Measurements from ENCODE around the gene NKAIN4.
A peak's percentile ranks its signal among the peaks of the same experiment; 100 is the strongest.

Gene NKAIN4

DNA sequence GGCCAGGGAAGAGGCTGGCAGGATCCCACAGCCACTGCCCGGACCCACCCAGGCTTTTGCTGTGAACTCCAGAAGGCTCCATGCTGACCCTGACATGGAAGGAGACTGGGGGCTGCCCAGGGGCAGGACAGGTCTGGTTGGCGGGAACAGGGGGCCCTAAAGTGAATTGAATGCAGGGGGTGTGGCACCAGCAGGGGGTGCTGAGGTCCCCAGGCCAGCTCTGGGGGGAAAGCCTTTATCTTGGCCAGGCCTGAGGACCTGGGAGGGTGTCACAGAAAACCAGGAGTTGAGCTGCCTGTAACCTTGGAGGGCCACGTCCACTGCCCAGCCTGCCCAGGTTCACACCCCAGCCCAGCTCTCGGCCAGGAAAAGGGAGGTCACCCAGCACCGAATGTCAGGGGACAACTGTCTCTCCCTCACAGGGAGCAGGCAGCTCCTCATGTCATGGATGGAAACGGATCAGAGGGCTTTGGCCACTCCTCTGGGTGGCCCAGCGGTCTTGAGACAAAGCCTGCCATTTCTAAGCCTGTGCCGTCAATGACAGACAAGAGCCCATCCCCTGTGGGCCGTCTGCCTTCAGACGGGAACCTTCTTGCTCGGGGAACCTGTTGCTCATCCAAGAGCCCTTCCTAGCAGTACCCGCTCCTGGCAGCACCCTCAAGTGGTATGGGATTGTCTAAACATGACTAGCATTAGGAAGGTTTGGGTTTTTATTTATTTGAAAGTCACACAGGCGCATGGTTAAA, 35.4 kb downstream of the NKAIN4 start:
- CTCF ChIA-PET = no interaction called here
- DNase-seq (ENCODE audit: extremely low spot score) = no peak
- POLR2A ChIA-PET = no interaction called here
- no peak for TF ChIP-seq FOXA1 (IDR thresholded peaks at IDR 0.05)
- TF ChIP-seq ARNT (IDR thresholded peaks at IDR 0.05) = no peak
- TF ChIP-seq ZNF384 (IDR thresholded peaks at IDR 0.05) = no peak

DNA sequence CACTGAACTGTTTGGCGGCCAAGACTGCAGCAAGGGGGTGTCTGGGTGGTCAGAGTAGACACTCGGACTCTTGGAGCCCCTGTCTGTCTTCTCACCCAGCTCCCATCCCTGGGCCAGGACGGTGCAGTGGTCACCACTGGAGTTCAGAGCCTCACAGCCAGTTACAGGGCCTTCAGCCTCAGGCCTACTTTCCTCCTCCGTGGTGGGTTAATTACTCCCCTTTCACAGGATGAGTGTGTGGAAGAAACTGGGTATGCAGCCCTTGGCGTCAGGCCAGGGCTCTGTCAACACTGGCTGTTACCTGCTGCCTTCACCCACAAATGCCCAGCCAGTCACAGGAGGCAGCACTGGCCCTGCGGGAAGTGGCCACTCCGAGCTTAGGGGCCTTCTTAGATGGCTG, 36.6 kb downstream of the NKAIN4 start:
- DNase-seq (ENCODE audit: extremely low spot score) = no peak
- TF ChIP-seq TARDBP (IDR thresholded peaks at IDR 0.05) (no peak), ZNF384 (IDR thresholded peaks at IDR 0.05) (no peak), FOXA1 (IDR thresholded peaks at IDR 0.05) (no peak), ARNT (IDR thresholded peaks at IDR 0.05) (no peak), FOXK2 (IDR thresholded peaks at IDR 0.05) (no peak), ELF4 (IDR thresholded peaks at IDR 0.05) (no peak), HDGF (IDR thresholded peaks at IDR 0.05; ENCODE audit: borderline replicate concordance) (no peak), SUZ12 (IDR thresholded peaks at IDR 0.05) (no peak)
- TF ChIP-seq, protein P1, sequence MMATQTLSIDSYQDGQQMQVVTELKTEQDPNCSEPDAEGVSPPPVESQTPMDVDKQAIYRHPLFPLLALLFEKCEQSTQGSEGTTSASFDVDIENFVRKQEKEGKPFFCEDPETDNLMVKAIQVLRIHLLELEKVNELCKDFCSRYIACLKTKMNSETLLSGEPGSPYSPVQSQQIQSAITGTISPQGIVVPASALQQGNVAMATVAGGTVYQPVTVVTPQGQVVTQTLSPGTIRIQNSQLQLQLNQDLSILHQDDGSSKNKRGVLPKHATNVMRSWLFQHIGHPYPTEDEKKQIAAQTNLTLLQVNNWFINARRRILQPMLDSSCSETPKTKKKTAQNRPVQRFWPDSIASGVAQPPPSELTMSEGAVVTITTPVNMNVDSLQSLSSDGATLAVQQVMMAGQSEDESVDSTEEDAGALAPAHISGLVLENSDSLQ (IDR thresholded peaks at IDR 0.05) = no peak
- ChIA-PET POLR2A (interaction anchor here (0.6 kb wide), 1 partner anchor 13 kb away, joined by 4 read pairs; no protein-coding TSS in a partner anchor), CTCF (no interaction called here)

DNA sequence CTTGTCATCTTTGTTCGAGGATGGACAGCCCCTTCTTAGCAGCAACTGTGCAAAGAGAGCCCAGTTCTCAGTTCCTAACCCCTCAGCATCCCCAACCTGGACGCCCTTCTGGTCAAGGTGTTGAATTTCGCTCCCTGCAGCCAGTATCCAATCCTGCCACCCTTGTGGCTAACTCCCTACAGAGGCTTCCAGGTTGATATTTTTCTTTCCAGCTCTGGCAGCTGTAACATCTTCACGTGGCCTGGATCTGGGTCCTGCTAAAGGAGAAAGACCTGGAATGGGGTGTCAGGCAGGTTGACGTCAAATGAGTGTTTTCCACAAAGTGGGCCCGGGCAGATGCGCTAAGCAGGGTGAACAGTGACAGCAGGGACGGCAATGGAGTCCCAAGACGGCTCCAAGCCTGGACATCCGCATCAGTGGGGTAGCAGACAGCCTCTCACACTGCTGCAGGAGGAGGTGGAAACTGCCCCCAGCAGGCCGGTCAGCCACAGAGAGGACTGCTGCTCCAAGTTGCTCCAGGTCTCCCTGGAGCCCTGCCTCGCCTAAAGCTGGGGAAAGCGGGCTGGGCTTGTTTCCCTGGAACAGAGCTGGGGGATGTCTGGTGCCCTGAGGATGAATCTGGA, 37.3 kb downstream of the NKAIN4 start:
- CTCF ChIA-PET = no interaction called here
- POLR2A ChIA-PET = interaction anchor here (0.5 to 0.7 kb wide), 2 partner anchors 68 to 210 kb away, joined by 3 read pairs; partner anchors contain the start of gene BHLHE23
- DNase-seq (ENCODE audit: extremely low spot score) = no peak
- no peak for TF ChIP-seq ELF4 (IDR thresholded peaks at IDR 0.05)
- no peak for TF ChIP-seq NFRKB (IDR thresholded peaks at IDR 0.05)
- TF ChIP-seq TARDBP (IDR thresholded peaks at IDR 0.05) = no peak
- no peak for TF ChIP-seq FOXM1 (IDR thresholded peaks at IDR 0.05; ENCODE audit: borderline replicate concordance)
- no peak for TF ChIP-seq L3MBTL2 (conservative IDR thresholded peaks at IDR 0.05)
- no peak for TF ChIP-seq ARNT (IDR thresholded peaks at IDR 0.05)
- no peak for TF ChIP-seq FOXK2 (IDR thresholded peaks at IDR 0.05)
- no peak for TF ChIP-seq HDGF (IDR thresholded peaks at IDR 0.05; ENCODE audit: borderline replicate concordance)
- TF ChIP-seq, protein P1 (IDR thresholded peaks at IDR 0.05) = no peak
- TF ChIP-seq SP1 (IDR thresholded peaks at IDR 0.05) = no peak
- TF ChIP-seq FOXA1 (IDR thresholded peaks at IDR 0.05) = no peak
- no peak for TF ChIP-seq CTBP1 (IDR thresholded peaks at IDR 0.05; ENCODE audit: borderline replicate concordance)
- no peak for TF ChIP-seq LEF1 (IDR thresholded peaks at IDR 0.05; ENCODE audit: borderline replicate concordance)

DNA sequence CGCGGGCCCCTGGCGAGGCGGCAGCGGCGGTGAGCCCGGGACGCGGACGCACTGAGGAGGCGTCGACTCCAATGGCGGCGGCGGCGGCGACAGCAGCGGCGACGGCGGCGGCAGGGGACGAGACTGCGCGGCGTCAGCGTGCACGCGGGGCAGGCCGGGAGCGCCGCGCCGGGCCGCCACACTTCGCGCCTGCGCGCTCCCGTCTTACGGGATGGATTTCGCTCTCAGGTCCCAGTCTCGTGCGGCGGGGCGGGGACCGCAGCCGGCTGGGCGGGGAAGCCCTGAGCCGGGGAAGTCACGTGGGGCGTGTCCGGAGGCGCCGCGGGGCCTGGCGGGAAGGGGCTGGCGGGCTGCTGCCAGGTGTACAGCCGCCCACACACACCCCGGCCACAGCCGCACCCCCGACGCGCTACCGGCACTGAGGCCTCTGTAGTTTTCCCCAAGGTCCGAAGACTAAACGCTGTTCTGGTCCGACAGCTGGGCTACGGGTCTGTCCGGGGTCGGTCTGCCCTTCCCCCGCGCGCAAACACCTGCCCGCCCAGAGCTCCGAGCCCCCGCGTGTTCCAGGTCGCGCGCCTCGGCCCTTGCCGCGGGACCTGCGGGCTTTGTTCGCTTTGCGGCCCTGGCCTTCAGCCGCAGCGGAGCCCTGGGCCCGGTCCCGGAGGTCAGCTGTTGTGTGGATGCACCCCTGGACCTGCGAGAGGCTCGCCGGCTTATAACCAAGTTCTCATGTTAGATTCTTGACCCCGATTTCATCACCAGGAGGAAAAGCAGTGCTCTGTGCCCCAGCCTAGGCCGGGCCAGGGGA, 38.0 kb downstream of the NKAIN4 start, which contains the start of gene YTHDF1:
YTHDF1 (minus strand) TSS at position 91 of the 808 bp plus-strand sequence. CDS start 239 bp downstream, outside the sequence.
- DNase-seq (ENCODE audit: extremely low spot score) = peak; percentile 99
- CTCF ChIA-PET = no interaction called here
- POLR2A ChIA-PET = interaction anchor here (0.5 to 1.8 kb wide), 3 partner anchors 9 to 210 kb away, joined by 3 to 5 read pairs (median 3); partner anchors contain the start of gene BHLHE23
- 0 out of 2 replicates have a peak, but pooled peaks have one; percentile 20 for TF ChIP-seq ARNT (IDR thresholded peaks at IDR 0.05)
- no peak for TF ChIP-seq LEF1 (IDR thresholded peaks at IDR 0.05; ENCODE audit: borderline replicate concordance)
- TF ChIP-seq L3MBTL2 (conservative IDR thresholded peaks at IDR 0.05) = peak; percentile 71
- no peak; the same call in 1 of the 2 replicates for TF ChIP-seq FOXM1 (IDR thresholded peaks at IDR 0.05; ENCODE audit: borderline replicate concordance)
- no peak for TF ChIP-seq BHLHE40 (IDR thresholded peaks at IDR 0.05; ENCODE audit: borderline replicate concordance)
- no peak for TF ChIP-seq ZNF384 (IDR thresholded peaks at IDR 0.05)
- TF ChIP-seq NFRKB (IDR thresholded peaks at IDR 0.05) = no peak

DNA sequence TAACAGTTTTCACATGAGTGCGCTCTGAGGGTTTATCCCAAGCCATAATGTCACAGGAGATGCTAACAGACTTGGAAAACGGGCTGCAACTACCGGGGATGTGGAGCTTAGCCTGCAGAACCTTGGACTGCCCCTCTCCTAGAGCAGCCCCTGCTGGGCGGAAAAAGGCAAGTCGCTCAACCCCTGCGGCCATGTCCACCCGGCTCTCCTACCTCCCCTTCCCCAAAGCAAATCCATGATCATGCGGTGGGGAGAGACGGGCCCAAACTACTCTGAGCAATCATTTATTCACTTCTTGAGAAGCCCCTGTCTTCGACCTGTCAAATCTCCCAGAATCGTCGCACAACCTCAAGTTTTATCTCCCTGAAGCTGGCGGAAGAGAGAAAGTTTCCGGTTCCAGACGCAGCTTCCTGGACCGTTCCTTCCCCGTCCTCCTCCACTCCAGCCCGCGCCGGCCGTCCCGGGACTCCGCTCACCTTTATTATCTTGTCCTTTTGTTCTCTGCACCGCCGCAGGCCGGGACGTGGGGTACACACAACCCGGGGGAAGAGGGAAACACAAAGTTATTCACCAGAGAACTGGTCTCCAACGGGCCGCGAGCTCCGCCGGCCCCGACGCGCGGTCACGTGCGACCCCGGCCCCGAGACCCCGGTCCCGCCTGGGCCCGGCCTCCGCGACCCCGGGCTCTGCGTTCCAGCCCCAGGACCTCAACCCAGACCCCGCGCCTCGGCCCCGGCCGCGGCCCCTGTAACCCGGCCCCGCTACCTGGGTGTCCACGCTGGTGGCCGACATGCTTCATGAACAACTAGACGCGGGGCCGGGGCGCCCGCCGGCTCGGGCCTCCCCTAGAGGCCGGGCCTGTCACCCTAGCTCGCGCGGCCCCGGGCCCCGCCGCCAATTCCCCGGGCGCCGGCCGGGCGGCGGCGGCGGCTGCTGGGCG, 38.9 kb downstream of the NKAIN4 start:
- POLR2A ChIA-PET = interaction anchor here (0.9 to 1.8 kb wide), 5 partner anchors 8 to 39 kb away, joined by 3 to 8 read pairs (median 5); no protein-coding TSS in a partner anchor
- peak; percentile 71 for DNase-seq (ENCODE audit: extremely low spot score)
- TF ChIP-seq FOXM1 (IDR thresholded peaks at IDR 0.05; ENCODE audit: borderline replicate concordance) (0 out of 2 replicates have a peak, but pooled peaks have one; percentile 38), ZNF384 (IDR thresholded peaks at IDR 0.05) (no peak)
- CTCF ChIA-PET = interaction anchor here (0.7 to 1.7 kb wide), 7 partner anchors 9 to 781 kb away, joined by 3 to 6 read pairs (median 3); no protein-coding TSS in a partner anchor

DNA sequence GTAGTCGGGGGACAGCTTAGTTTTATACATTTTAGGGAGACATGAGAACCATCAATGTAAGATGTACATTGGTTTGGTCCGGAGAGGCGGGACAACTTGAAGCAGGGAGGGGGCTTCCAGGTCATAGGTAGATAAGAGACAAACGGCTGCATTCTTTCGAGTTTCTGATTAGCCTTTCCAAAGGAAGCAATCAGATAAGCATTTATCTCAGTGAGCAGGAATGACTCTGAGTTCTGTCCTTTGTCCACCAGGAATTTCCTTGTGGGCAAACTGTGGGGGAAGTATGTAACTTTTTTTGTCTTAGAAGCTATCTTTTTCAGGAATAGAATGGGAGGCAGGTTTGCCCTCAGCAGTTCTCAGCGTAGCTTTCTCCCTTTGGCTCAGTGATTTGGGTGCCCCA, 39.7 kb downstream of the NKAIN4 start:
- DNase-seq (ENCODE audit: extremely low spot score) = no peak
- TF ChIP-seq ZNF384 (IDR thresholded peaks at IDR 0.05) = no peak
- TF ChIP-seq SUZ12 (IDR thresholded peaks at IDR 0.05) = no peak
- TF ChIP-seq SP1 (IDR thresholded peaks at IDR 0.05) = no peak
- TF ChIP-seq CTBP1 (IDR thresholded peaks at IDR 0.05; ENCODE audit: borderline replicate concordance) = no peak
- no peak for TF ChIP-seq LEF1 (IDR thresholded peaks at IDR 0.05; ENCODE audit: borderline replicate concordance)
- TF ChIP-seq FOXA1 (IDR thresholded peaks at IDR 0.05) = no peak
- TF ChIP-seq FOXK2 (IDR thresholded peaks at IDR 0.05) = no peak
- TF ChIP-seq BHLHE40 (IDR thresholded peaks at IDR 0.05; ENCODE audit: borderline replicate concordance) = no peak
- CTCF ChIA-PET = interaction anchor here (0.7 to 1.7 kb wide), 6 partner anchors 9 to 780 kb away, joined by 3 to 6 read pairs (median 4); no protein-coding TSS in a partner anchor
- POLR2A ChIA-PET = interaction anchor here (0.9 to 1.8 kb wide), 5 partner anchors 7 to 38 kb away, joined by 3 to 8 read pairs (median 5); no protein-coding TSS in a partner anchor
